OCI-LY3 (cell line): ENCODE results near the gene DIPK2A.

Source experiments
- EZH2phosphoT487 ChIP-seq: fragments of 200-600 bp; shearing (Covaris generic); IDR thresholded peaks from 2 replicates; pipeline ENCODE4 v1.6.1; 2018; ENCODE audit warnings: antibody characterized with exemption, mixed run types, low read depth
- TF ChIP-seq, protein P1 (sequence below): fragments of 200-600, 300-600 bp; sonication (generic); IDR thresholded peaks from 2 replicates; pipeline ENCODE4 v1.5.1; 2014; ENCODE audit warnings: antibody characterized with exemption, low read length, low read depth

DNA sequence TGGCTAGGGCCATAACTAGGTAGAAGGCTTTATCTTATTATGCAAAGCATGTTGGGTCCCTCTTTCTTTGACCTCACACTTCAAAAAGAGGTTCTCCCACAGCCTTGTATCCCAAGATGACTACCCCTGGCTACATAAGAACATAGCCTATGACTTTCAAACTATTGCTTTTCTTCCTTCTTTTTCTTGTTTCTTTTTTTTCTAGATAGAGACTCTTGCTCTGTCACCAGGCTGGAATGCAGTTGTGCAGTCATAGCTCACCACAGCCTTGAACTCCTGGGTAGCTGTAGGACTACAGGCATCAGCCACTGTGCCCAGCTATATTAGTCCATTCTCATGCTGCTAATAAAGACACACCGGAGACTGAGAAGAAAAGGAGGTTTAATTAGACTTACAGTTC lies 47.2 kb downstream of the DIPK2A start:
- TF ChIP-seq, protein P1, sequence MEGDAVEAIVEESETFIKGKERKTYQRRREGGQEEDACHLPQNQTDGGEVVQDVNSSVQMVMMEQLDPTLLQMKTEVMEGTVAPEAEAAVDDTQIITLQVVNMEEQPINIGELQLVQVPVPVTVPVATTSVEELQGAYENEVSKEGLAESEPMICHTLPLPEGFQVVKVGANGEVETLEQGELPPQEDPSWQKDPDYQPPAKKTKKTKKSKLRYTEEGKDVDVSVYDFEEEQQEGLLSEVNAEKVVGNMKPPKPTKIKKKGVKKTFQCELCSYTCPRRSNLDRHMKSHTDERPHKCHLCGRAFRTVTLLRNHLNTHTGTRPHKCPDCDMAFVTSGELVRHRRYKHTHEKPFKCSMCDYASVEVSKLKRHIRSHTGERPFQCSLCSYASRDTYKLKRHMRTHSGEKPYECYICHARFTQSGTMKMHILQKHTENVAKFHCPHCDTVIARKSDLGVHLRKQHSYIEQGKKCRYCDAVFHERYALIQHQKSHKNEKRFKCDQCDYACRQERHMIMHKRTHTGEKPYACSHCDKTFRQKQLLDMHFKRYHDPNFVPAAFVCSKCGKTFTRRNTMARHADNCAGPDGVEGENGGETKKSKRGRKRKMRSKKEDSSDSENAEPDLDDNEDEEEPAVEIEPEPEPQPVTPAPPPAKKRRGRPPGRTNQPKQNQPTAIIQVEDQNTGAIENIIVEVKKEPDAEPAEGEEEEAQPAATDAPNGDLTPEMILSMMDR, result no peak
- no peak for TF ChIP-seq EZH2phosphoT487
